Cortex of kidney (tissue), 1 donor: ENCODE data around the gene KIAA1671.

Experiments
- DNase-seq: peaks from one replicate; lab custom pipeline; 2025; lab: John Stamatoyannopoulos, UW

Gene KIAA1671

DNA sequence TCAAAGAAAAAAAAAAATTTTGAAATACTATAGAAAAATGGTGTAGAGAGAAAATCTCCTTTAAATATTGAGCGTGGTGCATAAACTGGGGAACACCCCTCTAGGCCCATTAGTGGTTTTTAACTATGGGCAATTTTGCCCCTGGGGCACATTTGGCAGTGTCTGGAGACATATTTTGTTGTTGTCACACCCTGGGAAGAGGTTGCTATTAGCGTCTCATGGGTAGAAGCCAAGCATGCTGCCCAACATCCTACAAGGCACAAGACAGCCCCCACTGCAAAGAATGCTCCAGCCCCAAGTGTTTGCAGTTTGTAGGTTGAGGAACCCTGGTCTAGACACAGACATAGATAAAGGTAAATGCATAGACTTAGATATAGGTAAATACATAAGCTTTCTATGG is 92.6 kb downstream of the KIAA1671 start:
- no peak for DNase-seq

DNA sequence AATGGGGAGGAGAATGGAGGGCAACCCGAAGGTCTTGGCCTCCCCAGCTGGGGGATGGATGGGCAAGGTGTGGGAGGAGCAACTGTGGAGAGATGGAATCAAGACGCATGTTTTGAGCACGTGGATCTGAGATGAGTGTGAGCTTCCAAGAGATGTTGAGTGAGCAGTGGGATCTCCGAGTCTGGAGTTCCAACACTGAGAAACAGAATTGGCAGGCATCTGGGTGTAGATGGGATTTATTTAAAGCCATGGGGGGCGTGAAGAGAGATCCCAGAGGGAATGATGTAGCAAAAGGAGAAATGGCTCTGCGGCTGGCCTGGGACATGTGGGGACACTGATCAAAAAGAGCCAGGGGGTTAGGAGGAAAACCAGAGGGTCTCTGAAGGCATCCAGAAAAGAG is 95.6 kb downstream of the KIAA1671 start:
- DNase-seq: no peak

- DNase-seq: no peak
Observed at GRCh38 chr22:25048659-25049647, 96.4 kb downstream of the KIAA1671 start.

DNA sequence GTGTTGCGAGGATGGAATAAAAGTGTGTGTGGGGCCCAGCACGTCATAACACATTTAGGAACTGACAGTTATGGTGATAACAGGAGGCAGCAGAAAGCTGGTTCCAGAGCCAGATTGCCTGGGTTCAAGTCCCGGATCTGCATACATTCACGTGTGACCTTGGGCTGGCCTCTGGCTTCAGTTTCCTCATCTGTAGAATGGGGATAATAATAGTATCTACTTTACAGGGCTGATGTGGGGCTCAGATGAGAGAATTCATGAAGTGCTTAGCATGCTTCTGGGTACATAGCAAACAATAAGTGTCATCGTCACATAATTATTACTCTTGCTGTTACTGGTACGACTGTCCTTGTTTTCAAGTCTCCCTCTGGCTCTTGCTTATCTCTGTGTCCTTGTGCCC is 97.3 kb downstream of the KIAA1671 start:
- no peak for DNase-seq

DNA sequence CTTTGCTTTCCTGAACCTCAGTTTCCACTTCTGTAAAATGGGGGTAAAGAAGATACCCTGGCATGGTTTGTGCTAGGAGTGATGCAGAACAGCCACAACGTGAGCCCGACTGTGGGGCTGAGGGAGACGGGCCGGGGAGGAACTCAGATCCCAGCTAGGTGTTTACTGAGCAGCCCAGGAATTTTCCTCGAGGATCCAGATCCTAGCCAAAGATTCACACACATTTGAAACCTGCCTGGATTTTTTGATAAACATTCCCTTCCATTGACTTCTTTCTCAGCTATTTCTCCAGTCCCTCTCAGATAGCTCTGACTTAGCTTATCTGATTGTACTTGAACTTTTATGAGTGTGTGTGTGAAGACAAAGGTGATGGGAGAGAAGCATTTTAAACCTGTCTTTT is 98.0 kb downstream of the KIAA1671 start:
- no peak for DNase-seq

DNA sequence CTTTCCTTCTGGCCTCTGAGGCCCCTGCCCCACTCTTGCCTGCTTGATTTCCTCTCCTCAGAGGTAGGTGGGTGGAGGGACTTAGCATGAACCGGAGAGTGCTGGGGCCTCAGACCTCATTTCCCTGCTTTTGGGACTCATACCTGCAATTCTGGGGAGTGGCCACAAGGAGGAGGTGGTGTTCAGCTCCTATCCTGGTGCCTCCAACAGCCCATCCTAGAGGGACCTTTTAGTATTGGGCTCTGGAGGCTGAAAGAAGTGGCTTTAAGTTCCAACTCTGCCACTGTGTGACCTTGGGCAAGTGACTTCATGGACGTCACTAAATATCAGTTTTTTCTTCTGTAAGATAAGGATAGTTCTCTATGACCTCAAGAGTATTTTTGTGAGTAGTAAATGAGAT is 98.6 kb downstream of the KIAA1671 start:
- DNase-seq: no peak

DNA sequence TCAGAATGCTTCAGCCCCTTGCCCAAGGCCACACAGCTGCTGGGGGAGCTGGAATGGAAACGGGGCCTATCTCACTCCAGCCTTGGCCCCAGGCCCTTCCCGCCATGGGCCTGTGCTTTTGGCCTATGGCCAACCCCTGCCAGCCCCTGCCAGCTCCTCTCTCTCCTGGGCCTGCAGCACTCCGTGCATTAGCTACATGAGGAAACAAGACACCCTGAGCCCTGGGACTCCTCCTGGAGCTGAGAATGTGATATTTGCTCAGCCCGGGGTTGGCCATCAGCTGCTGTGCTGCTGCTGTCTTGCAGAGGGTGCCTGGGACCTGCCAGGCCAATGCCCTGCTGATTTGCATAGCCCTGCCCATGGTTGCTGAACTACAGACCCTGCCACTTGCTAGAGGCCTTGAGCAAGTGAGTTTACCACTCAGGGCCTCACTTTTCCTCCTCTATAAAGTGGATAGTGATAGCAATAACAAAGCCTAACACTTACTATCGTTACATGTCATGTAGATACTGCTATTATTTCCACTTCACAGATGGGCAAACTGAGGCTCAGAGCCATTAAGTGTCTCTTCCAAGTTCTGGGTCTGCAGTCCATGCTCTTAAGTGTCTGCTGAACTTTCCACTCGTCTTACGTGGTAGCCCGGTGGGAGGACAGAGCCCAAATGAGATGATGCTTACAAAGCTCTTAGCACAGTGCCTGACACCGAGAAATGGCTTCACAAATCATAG is 99.6 kb downstream of the KIAA1671 start:
- no peak for DNase-seq

- no peak for DNase-seq
Observed at GRCh38 chr22:25053153-25053805, 100.8 kb downstream of the KIAA1671 start.

- DNase-seq: no peak
Observed at GRCh38 chr22:25054943-25055511, 102.5 kb downstream of the KIAA1671 start.

GRCh38 chr22:25057013-25057881 is 104.7 kb downstream of the KIAA1671 start:
- DNase-seq: no peak

GRCh38 chr22:25059438-25059837 is 106.9 kb downstream of the KIAA1671 start:
- no peak for DNase-seq

- no peak for DNase-seq
Observed at GRCh38 chr22:25060522-25061071, 108.1 kb downstream of the KIAA1671 start.

- DNase-seq: no peak
Observed at GRCh38 chr22:25061134-25061533, 108.6 kb downstream of the KIAA1671 start.

DNA sequence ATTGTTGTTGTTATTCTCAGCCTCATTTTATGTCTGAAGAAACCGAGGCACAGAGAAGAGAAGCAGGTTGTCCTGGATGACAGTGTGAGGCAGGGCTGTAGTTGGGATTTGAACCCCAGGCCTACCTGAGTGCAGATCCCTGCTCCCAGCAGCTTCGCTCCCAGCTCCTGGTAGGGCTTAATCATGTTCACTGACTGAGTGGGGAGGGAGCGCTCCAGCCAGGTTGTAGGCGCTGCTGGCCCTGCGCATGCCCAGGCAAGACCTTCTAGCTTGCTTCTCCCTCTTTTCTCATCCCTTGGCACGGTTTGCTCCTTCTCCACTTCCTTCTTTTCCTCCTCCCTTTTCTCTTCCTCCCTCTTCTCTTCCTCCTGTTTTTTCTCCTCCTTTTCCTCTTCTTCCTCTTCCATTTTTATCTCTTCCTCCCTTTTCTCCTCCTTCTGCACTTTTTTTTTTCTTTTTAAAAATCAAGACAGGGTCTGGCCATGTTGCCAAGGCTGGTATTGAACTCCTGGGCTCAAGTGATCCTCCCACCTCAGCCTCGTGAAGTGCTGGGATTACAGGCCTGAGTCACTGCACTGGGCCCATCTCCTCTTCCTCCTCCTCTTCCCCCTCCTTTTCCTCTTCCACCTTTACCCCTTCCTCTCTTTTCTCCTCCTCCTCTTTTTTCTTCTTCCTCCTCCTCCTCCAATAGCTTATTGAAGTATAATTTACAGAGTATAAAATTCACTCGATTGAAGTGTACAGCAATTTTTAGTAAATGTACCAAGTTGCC is 109.3 kb downstream of the KIAA1671 start:
- no peak for DNase-seq

DNA sequence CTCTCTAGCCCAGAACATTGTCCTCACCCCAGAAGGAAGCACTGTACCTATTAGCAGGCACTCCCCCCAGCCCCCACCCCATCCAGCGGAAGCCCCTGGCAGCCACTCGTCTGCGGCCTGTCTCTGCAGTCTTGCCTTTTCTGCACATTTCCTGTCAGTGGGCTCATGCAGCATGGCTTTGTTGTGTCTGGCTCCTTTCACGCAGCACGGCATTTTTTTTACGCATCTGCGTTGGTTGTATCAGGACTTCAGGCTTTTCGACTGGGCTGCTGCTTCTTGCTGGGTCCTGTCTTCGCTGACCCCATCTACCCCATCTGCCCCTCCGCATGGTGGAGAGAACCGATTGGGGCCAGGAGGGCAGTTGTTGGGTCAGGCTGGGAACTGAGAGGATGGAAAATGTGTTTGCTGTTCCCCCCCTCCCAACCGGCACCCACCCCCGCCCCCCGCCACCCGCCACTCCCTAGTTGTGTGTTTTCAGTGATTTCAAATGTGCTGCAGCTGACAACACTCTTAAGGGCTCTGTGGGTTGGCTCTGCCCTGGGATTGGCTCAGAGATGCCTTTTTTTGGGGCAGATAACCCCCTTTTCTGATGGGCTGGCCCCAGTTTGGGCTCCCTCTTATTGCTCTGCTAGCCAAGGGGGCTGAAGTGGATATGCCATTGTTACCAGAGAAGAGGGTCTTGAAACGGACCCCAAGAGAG is 110.0 kb downstream of the KIAA1671 start:
- DNase-seq: no peak

DNA sequence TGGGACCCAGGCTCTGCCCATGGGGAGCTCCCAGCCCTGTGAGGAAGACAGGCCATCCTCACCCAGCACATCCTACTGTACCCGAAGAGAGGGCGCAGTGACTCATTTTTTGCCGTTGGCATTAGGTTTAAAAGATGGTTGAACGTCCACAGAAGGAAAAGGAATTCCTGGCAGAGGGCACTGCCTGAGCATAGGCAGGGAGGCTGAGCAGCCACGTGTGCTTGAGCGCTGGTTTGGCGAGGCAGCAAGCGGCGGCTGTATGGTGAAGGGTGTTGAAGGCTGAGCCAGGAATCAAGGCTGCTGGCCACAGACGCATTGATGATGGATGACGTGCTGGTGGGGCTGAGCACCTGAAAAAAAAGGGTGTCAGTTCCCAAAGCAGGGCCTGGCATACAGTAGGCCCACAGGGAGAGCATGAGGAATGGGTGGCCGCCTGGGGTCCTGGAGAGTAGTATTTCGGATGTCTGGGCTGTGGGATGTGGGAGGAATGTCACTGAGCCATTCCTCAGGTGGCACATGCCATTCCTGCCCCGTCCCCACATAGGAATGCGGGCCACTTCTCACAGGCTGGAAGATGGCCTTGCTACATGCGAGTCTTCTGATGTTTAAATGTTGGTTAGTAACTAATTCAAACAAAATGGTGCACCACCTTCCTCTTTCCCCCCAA is 112.5 kb downstream of the KIAA1671 start:
- DNase-seq: no peak

DNA sequence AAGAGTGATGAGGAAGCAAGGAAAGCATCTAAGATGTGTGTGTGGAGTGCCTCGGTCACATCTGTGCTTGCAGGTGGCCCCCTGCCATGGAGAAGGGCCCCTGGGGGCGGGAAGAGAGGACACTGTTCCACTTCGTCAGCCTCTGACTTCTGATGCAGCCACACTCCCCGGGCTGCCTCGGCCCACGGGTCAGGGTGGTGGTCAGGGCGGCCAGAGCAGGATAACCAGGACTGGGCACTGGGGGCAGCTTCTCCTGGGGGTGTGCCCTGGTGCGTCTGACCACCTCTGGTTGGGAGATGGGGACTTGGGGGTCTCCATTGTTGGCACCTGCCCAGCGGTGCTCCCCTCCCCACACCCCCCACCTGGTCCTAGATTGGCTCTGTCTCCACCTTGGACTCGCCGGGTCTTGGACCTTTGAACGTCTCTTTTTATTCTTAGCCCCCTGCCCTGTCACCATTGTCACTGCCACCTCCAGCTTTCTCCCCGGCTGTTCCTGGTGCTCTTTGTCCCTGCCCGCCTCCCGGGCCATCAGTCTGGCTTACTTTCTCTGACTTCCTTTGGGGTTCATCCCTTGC is 114.4 kb downstream of the KIAA1671 start:
- no peak for DNase-seq

GRCh38 chr22:25067851-25068421 is 115.4 kb downstream of the KIAA1671 start:
- no peak for DNase-seq
